ENCODE results near the gene FCRLA.
A peak's percentile ranks its signal among the peaks of the same experiment; 100 is the strongest.
"Not testable (repeated sequence)": the region's sequence is repeated elsewhere in the genome, so short reads cannot be mapped to it uniquely, and the experiment has no call there.

Gene FCRLA

DNA sequence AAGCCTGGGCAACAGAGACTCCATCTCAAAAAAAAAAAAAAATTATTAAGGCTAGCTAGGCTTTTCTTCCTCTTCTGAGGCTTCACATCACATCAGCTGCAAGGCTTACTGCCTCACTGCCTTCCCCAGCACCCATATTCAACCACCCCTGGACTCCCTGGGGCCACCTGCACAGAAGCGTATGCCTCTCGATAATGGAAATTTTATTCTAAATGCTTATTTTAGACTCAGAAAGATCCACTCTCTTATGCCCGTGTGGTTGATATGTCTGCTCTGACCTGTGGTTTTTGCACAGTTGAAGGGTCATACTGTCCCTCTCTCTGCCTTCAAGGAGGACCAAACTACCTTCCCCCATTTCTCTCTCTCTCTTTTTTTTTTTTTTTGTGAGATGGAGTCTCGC lies 1.5 kb upstream of the FCRLA start:
- no peak for DNase-seq (ENCODE audit: low read depth)

DNA sequence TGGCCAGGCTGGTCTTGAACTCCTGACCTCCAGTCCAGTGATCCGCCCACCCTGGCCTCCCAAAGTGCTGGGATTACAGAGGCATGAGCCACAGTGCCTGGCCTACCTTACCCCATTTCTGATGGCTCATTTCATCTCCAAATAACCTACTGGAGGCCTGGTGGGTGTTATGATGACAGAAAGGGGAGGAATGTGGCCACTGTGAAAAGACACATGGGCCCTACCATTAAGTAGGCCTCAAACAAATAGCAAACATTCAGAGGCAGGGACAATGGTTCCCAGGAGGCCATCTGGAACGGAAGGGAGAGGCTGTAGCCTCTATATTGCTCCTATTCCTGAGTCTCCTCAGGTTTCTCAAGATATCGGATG lies 932 bp upstream of the FCRLA start:
- DNase-seq (ENCODE audit: low read depth): peak; percentile 47

DNA sequence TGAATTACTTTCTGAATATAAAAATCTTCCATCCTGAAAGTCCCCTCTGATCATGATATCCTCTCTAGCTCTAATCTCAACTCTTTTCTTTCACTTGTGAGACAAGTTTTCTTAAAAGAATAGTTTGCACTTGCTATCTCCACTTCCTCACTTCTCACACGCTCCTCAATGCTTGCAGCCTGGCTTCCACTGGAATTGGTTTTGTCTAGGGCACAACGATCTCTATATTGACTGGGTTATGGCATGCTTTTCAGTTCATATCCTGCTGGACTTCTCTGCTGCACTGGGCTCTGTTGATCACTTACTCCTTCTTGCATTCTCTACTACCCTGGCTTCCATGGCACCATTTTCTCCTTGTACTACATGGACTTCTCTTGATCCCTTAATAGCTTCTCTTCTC lies 474 bp downstream of the FCRLA start:
- no peak for DNase-seq (ENCODE audit: low read depth)

DNA sequence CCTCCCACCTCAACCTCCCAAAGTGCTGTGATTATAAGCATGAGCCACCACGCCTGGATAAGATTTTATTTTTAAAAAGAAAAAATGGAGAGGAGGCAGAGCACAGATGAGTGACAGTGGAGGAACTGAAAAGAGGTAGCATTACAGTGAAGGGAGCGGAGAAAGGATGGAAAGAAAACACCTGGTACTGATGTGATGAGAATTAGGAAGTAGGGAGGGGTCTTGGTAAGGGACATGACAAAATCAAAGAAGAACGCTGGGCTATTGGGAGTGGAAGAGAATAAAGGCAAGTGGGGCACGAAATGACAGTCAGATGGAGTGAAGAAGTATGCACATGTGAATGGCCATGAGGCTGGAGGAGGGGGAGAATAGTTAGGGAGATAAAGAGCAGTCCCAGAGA lies 2.3 kb downstream of the FCRLA start:
- no peak for DNase-seq (ENCODE audit: low read depth)

DNA sequence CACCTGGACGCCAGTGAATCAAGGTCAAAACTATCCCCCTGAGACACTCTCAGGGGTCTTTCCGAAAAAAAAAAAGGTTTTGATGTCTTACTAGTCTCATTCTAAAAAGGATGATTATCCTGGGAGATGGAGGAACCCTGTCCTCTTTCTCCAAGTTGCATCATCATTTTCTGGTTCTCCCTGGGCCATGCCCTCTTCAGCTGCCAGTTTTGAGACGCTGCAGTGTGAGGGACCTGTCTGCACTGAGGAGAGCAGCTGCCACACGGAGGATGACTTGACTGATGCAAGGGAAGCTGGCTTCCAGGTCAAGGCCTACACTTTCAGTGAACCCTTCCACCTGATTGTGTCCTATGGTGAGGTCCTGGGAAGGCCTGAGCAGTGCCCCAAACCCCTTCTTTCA lies 3.5 kb downstream of the FCRLA start:
- DNase-seq (ENCODE audit: low read depth): no peak

DNA sequence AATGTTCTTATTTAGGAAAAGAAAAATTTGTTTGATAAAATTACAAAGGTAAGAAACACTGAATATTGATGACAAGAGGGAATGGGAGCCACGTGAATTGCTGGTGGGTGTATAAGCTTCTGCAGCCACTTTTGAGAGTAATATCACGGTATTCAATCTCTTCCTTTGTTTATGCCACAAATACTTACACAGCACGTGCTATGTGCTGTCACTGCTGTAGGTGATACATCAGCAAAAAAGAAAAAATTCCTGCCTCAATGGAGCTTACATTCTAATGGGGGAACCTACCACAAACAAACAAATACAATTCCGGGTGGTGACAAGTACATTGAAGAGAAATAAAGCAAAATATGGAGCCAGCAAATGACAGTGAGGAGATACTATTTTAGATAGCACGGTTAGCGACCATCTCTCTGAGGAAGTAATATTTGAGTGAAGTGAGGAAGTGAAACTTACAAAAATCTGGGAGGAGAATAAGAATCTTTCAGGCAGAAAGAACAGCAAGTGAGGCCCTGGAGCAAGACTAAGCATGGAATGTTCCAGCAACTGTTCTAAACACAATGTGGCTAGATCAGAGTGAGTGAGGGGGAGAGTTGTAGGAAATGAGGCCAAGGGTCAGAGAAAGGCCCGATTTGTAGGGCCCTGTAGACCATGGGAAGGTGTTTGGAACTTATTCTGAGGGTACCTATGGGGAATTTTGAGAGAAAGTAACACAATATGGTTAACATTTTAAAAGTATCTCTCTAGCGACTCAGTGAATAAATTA lies 11.7 kb downstream of the FCRLA start:
- DNase-seq (ENCODE audit: low read depth): no peak

DNA sequence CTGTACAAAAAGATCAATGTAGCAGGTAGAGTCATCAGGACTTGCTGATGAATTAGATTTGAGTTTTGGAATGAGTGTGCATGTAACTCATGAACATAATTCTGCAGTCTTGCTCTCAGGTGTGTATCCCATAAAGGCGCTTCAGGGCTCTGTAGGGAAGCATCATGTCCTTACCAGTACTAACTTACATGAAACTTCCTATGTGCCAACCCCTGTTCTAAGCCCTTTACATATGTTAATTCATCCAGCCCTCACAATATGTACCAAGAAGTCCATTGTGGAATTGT lies 12.2 kb downstream of the FCRLA start:
- no peak for DNase-seq (ENCODE audit: low read depth)

DNA sequence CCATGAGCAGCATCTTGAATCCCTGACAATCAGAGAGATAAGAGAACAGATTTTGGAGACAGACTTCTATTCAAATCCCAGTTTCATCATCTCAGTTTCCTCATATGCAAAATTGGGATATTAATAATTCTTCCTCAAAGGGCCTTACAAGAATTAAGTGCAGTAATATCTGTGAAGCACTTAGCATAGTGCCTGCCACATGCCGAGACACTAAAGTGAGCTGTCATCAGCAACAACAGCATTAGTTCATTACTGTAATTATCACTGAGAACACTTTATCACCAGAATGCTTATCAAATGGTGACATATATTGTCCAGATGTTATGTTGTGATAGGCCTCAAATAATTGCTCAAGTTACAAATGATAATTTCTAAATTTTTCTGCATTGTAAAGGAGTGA lies 13.4 kb downstream of the FCRLA start:
- no peak for DNase-seq (ENCODE audit: low read depth)

DNA sequence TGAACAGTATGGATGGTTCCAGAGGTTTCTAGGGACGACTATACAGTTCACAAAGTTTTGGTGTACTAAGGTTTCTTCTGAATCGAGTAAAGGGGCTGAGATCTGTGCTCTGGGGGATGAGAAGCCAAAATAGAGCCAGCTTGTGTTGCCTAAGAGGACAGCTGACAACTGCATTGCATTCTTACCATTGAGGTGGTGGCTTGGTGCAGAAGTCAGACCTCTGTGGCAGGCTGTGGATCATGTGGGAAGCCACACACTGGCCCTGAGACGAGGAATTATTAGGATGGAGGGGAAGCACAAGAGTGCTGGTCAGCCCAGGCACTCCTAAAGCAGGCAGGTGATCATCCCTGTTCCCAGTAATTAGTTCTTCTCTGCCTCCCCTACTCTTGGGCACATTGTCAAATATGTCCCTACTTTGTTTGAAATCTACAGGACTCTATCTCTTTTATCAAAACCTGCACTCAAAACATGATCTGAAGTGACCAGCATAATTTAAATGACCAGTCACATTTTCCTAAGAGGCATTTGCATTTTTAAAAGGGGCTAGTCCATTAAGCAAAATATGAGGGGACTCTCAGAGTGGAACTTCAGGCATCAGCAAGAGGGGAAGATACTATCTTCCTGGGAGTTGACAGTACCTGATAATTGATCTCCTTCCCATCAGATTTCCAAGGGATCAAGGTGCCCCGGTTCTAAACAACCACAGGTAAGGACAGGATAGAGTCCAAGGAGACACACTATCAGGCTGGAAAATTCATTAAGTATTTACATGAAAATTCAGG lies 14.1 kb downstream of the FCRLA start, which contains the start of gene FCRLB:
FCRLB (plus strand) TSS at position 589 of the 782 bp plus-strand sequence. CDS start 1,129 bp downstream, outside the sequence.
- no peak for DNase-seq (ENCODE audit: low read depth)

DNA sequence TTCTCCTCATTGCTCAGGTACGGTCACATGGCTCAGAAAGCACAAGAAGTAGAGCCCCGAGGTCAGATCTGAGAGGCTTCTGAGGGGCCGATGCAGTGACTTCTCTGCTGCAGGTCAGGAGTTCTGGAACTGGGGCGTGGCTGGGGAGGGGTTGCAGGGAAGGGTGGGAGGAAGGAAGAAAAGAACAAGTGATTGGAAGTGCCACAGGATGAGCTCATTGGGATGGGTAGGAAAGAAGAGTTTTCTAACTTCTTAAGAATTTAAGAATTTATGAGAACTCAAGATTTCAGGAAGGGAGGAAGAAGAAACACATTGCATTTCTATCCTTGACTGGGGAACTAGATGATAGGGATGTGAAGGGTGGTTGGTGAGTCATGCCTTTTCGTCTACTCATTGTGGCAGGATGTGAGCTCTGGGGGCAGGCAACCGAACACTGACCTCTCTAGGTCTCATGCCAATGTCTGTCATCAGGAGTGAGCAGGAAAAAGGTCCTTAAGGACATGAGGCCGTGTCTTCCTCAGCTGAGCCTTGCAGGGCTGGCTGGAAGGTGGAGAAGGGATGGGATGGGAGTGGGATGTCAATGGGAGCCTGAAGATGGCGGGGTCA lies 14.8 kb downstream of the FCRLA start:
- peak; percentile 84 for DNase-seq (ENCODE audit: low read depth)

DNA sequence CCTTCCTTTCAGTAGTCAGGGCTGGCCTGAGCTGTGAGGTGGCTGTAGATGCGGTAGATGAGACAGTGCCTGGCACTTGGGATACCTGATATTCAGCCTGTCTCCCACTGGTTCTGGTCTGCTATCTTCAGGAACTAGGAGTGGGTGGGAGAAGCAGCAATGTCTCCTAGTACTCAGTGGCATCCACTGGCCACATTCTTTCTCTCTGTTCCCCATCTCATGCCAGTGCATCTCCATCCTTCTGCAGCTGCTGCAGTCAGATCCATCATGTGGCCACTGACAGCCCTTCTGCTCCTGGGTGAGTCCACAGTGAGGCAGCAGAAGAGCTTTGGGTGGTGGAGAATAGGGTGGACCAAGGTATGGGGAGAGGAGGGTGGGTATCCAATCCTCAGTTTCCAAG lies 15.4 kb downstream of the FCRLA start:
- no peak for DNase-seq (ENCODE audit: low read depth)

DNA sequence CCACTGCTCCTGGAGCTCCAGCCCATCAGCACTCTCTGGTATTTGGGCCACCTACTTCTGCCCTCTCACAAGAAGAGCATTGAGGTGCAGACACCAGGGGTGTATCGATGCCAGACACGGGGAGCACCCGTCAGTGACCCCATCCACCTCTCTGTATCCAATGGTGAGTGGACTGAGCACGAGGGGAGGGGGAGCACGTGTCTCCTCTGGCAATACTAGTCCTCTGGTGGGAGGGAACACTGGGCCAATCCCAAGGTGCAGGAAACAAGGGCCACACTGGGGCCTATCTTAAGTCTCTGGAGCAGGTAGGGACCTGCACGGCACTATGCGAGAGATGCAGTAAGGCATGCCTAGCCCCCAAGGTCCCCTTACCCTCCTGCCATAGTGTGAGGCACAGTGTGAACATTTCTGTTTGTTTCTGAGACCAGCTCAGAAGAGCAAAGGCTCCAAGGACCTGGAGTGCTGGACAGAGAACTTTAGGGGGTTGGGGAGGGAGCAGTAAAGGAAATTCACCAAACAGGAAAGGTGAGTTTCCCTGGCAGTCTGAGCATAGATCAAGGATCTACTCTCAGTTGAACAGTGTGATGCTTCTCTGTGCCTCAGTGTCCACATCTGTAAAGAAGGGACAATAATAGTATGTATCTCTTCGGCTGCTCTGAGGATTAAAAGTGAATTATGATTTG lies 16.6 kb downstream of the FCRLA start:
- DNase-seq (ENCODE audit: low read depth): no peak

DNA sequence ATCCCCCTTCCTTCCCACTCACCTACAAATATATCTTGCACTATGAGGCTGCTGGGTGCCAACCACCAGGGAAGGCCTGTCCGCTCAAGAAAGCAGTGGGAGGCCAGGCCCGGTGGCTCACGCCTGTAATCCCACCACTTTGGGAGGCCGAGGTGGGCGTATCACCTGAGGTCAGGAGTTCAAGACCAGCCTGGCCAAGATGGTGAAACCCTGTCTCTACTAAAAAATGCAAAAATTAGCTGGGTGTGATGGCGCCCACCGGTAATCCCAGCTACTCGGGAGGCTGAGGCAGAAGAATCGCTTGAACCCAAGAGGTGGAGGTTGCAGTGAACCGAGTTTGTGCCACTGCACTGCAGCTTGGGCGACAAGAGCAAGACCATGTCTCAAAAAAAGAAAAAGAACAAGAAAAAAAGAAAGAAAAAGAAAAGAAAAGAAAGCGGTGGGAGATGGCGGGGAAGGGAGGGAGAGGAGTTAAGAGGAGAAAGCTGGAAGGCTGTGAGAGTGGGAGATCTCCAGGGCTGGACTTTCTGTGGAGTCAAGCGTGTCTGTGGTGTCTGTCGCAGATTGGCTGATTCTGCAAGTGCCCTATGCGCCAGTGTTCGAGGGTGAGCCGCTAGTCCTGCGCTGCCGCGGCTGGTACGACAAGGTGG lies 18.4 kb downstream of the FCRLA start:
- DNase-seq (ENCODE audit: low read depth): not testable (repeated sequence)

DNA sequence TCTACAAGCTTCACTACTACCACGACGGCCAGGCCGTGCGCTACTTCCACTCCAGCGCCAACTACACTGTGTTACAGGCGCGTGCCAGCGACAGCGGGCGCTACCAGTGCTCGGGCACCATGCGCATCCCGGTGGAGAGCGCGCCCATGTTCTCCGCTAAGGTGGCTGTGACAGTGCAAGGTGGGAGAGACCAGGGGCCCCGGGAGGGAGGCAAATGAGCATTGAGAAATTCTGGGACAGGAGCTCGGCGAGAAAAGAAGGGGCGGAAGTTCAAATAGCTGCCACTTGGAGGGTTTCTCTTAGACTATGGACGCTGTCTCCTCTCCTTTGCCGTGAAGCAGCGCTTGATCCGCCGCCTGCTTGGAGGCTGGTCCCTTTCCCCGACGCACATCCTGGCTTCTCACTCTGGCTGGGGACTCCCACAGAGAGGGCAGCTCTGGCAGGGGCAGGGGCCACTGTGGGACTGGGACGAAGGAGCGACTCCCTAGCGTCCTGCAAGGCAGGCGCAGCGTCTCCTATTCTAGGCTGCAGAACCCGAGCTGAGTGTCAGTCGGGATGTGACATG lies 19.0 kb downstream of the FCRLA start:
- DNase-seq (ENCODE audit: low read depth): peak; percentile 19

DNA sequence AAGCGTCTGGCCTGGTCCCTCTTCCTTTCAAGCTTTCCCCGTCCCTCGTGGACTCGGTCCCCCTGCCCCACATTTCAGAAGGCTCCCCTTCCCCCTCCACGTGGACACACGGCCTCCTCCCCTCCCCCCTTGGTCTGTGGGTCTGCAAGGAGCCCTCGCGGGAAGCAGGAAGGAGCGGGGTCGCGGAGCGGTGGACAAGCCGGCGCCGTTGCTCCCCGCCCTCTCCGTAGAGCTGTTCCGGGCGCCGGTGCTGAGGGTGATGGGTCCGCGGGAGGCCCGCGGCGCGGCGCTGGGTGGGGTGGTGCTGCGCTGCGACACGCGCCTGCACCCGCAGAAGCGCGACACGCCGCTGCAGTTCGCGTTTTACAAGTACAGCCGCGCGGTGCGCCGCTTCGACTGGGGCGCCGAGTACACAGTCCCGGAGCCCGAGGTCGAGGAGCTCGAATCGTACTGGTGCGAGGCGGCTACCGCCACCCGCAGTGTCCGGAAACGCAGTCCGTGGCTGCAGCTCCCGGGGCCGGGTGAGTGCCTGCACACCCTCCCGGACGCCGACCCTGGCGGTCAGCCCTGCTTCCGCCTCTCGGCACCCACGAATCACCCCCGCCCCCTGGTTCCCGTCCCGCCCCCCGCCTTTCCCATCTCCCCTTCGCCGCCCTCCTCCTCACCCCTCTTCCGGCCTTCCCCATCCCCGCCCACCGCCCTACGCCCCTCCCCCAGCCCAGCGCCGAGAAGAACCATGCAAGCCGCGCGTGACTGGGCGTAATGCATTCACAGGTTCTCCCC lies 19.6 kb downstream of the FCRLA start:
- DNase-seq (ENCODE audit: low read depth): peak; percentile 66

DNA sequence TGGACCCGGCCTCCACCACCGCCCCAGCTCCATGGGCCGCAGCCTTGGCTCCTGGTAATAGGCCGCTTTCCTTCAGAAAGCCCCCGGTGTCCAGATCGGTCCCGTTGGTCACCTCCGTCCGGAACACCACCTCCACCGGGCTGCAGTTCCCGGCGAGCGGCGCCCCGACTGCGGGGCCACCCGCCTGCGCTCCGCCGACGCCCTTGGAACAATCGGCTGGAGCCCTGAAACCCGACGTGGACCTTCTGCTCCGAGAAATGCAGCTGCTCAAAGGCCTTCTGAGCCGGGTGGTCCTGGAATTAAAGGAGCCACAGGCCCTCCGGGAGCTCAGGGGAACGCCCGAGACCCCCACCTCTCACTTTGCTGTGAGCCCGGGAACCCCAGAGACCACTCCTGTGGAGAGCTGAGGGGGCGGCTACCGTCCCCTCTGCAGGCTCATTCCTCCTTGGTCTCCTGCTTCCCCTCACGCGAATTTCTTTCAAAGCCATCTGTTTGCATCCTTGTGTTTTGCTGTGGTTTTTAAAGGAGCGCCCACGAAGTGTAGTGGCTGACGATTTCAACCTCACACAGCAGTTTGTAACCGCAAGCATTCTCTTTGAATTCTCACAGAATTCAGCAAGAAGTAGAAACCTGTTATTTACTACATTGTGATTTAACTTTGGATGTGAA lies 20.4 kb downstream of the FCRLA start:
- DNase-seq (ENCODE audit: low read depth): peak; percentile 43

DNA sequence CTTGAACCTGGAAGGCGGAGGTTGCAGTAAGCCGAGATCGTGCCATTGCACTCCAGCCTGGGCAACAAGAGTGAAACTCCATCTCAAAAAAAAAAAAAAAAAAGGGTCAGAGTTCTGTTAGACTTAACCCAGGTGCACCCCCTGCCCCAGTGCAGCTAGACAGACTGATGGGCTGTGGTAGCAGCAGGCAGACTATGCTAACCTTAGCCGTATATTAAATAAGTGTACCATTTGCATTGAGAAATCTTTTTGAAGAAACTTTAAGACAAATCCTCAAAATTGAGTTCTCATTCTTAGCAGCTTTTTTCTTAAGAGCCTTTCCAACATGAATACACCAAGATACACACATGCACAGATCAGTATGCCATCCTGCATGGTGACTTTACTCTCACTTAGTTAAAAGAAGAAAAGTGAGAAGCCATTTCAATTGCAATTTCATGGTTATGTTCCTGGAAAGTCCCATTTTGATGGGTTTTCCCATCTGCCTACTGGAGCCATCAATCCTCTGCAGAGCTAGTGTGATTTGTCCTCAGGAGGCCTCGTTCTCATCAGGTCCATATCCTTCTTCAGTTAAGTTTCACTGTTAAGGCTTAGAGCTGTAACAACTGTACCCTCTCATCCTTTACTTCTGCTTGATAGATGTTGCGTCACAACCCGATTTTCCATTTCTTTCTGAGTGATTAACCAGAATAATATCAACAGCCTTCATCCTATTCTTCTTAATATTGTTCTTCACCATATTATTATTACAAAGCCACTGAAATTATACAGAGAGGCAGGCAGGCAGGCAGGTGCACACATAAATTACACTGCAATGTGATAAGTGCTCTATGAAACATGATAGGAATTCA lies 21.6 kb downstream of the FCRLA start:
- DNase-seq (ENCODE audit: low read depth): no peak

DNA sequence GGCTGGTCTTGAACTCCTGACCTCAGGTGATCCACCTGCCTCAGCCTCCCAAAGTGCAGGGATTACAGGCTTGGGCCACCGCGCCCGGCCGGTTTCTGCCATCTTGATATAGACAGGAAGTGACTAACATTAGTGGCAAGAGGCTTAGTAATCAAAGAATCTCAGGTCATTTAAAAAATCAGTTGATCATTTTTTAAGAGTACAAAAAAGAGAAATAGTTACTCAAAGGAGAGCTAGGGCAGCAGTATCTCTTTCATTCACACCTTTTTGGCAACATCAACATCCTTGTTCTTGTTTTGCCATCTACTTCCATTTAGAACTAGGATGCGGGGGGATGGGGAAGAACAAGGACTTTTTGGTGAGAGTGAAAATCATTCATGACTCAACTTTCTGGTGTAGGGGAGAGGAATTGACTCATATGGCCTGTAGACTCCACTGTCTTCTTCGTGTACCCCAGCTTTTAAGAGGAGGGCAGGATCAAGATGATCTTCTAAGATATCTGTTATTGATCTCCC lies 23.1 kb downstream of the FCRLA start:
- peak; percentile 25 for DNase-seq (ENCODE audit: low read depth)

DNA sequence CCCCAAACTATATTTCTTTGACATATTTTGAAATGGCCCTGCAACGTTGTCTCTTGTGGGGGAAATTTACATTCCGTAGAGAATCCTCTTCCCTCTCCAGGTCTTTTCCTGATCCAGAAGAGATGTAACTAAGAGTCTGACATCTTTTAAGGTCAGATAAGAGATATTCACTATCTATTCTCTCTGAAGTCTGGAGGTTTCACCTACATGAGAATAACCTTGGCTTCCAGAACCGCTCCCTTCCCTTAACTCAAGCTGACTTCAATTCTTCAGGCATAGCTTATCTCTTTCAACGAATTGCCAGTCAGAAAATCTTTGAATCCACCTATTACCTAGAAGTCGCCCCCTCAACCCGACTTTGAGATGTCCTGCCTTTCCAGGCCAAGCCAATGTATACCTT lies 24.2 kb downstream of the FCRLA start:
- DNase-seq (ENCODE audit: low read depth): no peak

All from stromal cell of bone marrow (primary cell).